ENCODE measurements around the gene ZBED4. TPM values are rescaled to one million over a fixed set of nuclear protein-coding genes. Genes with fewer than 3 reads are reported as not detected.

The ZBED4 gene
- total RNA-seq, 1 experiment from 2014 or later: 21.6 TPM

GRCh38 chr22:49873228-49873940 lies 19.7 kb downstream of the ZBED4 start:
- Histone ChIP-seq H3K4me1 (ENCODE audit: control insufficient read depth in 1 of 2, insufficient read depth in 2 of 2, low read length in 2 of 2) (no peaks in the 10 kb centered on the region), H3K27ac (ENCODE audit: low read depth, low read length) (no peak overlapping the region), H2AFZ (ENCODE audit: low read depth, low read length, poor library complexity, severe bottlenecking) (no peak overlapping the region), H3K9me3 (ENCODE audit: control insufficient read depth in 1 of 2, insufficient read depth in 1 of 2, low read depth in 1 of 2, low read length in 2 of 2) (peaks cover 8 to 10% of the 10 kb centered on the region in 2 experiments; a peak in 2 of 4 replicates), H3K4me2 (ENCODE audit: low read length) (no peak overlapping the region), H3K9me2 (ENCODE audit: insufficient read depth) (no peaks in the 10 kb centered on the region), H3K36me3 (ENCODE audit: control insufficient read depth in 1 of 2, insufficient read depth in 2 of 2, low read length in 2 of 2) (peaks cover 0 to 16% of the 10 kb centered on the region in 2 experiments; a peak in 2 of 4 replicates), H3K79me2 (ENCODE audit: insufficient read depth, low read length) (peaks cover 97% of the 10 kb centered on the region), H3K9ac (ENCODE audit: low read length) (no peak overlapping the region), H3K4me3 (replicated peaks in 1 of 2; ENCODE audit: low read depth in 1 of 2, low read length in 2 of 2) (no peak overlapping the region), H3K27me3 (ENCODE audit: insufficient read depth, low read length) (no peaks in the 10 kb centered on the region), H4K20me1 (ENCODE audit: insufficient read depth) (no peaks in the 10 kb centered on the region; the same call in 1 of the 2 replicates)
- no TSS peak for BruUV-seq (replicated peaks)
- TF ChIP-seq YY1 (IDR thresholded peaks at IDR 0.05; ENCODE audit: extremely low read depth, insufficient replicate concordance, low read depth, low read length) (no peak), CBX3 (IDR thresholded peaks at IDR 0.05; ENCODE audit: low read depth) (no peak), EGR1 (IDR thresholded peaks at IDR 0.05; ENCODE audit: low read depth) (no peak), SIN3A (IDR thresholded peaks at IDR 0.05; ENCODE audit: low read depth) (no peak), ELF1 (IDR thresholded peaks at IDR 0.05; ENCODE audit: borderline replicate concordance, low read depth) (no peak), EZH2phosphoT487 (IDR thresholded peaks at IDR 0.05; ENCODE audit: borderline replicate concordance) (no peak), RAD21 (IDR thresholded peaks at IDR 0.05; ENCODE audit: low read depth) (no peak), ZNF274 (IDR thresholded peaks at IDR 0.05; ENCODE audit: low read depth, low read length) (no peak)
- TF ChIP-seq, protein P1, sequence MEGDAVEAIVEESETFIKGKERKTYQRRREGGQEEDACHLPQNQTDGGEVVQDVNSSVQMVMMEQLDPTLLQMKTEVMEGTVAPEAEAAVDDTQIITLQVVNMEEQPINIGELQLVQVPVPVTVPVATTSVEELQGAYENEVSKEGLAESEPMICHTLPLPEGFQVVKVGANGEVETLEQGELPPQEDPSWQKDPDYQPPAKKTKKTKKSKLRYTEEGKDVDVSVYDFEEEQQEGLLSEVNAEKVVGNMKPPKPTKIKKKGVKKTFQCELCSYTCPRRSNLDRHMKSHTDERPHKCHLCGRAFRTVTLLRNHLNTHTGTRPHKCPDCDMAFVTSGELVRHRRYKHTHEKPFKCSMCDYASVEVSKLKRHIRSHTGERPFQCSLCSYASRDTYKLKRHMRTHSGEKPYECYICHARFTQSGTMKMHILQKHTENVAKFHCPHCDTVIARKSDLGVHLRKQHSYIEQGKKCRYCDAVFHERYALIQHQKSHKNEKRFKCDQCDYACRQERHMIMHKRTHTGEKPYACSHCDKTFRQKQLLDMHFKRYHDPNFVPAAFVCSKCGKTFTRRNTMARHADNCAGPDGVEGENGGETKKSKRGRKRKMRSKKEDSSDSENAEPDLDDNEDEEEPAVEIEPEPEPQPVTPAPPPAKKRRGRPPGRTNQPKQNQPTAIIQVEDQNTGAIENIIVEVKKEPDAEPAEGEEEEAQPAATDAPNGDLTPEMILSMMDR (IDR thresholded peaks at IDR 0.05 in 2 of 3, conservative IDR thresholded peaks at IDR 0.05 in 1 of 3; ENCODE audit: borderline replicate concordance in 1 of 3, insufficient read depth in 1 of 3, low read depth in 2 of 3, low read length in 2 of 3): no peak
- TF ChIP-seq, protein P2, sequence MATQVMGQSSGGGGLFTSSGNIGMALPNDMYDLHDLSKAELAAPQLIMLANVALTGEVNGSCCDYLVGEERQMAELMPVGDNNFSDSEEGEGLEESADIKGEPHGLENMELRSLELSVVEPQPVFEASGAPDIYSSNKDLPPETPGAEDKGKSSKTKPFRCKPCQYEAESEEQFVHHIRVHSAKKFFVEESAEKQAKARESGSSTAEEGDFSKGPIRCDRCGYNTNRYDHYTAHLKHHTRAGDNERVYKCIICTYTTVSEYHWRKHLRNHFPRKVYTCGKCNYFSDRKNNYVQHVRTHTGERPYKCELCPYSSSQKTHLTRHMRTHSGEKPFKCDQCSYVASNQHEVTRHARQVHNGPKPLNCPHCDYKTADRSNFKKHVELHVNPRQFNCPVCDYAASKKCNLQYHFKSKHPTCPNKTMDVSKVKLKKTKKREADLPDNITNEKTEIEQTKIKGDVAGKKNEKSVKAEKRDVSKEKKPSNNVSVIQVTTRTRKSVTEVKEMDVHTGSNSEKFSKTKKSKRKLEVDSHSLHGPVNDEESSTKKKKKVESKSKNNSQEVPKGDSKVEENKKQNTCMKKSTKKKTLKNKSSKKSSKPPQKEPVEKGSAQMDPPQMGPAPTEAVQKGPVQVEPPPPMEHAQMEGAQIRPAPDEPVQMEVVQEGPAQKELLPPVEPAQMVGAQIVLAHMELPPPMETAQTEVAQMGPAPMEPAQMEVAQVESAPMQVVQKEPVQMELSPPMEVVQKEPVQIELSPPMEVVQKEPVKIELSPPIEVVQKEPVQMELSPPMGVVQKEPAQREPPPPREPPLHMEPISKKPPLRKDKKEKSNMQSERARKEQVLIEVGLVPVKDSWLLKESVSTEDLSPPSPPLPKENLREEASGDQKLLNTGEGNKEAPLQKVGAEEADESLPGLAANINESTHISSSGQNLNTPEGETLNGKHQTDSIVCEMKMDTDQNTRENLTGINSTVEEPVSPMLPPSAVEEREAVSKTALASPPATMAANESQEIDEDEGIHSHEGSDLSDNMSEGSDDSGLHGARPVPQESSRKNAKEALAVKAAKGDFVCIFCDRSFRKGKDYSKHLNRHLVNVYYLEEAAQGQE (IDR thresholded peaks at IDR 0.05; ENCODE audit: low read depth): no peak
- TF ChIP-seq, protein P3, sequence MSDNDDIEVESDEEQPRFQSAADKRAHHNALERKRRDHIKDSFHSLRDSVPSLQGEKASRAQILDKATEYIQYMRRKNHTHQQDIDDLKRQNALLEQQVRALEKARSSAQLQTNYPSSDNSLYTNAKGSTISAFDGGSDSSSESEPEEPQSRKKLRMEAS (IDR thresholded peaks at IDR 0.05): no peak
- DNase-seq (ENCODE audit: low read depth, low spot score) (no peak), ATAC-seq (no peak)
- CTCF ChIA-PET: interaction anchor here (0.6 kb wide), 1 partner anchor 8 kb away, joined by 3 read pairs; no protein-coding TSS in a partner anchor
- intact Hi-C loops (cut with micrococcal nuclease): no loop called here
- RAD21 ChIA-PET (ENCODE audit: low non-redundant PET in 1 of 2, low total read pairs in 2 of 2, uncharacterized antibody in 2 of 2, unreplicated experiment in 2 of 2): no interaction called here
- POLR2A ChIA-PET: no interaction called here
